ENCODE data around the gene ADGRA3.
"Not testable (repeated sequence)": the region's sequence is repeated elsewhere in the genome, so short reads cannot be mapped to it uniquely, and the experiment has no call there.

DNA sequence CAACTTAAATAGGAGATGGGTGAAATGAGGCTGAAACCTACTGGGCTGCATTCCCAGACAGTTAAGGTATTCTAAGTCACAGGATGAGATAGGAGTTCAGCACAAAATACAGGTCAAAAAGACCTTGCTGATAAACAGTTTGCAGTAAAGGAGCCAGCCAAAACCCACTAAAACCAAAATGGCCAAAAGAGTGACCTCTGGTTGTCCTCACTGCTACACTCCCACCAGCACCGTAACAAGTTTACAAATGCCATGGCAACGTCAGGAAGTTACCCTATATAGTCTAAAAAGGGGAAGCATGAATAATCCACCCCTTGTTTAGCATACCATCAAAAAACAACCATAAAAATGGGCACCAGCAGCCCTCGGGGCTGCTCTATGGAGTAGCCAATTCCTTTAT lies 133.7 kb downstream of the ADGRA3 start:
- TF ChIP-seq, protein P1, sequence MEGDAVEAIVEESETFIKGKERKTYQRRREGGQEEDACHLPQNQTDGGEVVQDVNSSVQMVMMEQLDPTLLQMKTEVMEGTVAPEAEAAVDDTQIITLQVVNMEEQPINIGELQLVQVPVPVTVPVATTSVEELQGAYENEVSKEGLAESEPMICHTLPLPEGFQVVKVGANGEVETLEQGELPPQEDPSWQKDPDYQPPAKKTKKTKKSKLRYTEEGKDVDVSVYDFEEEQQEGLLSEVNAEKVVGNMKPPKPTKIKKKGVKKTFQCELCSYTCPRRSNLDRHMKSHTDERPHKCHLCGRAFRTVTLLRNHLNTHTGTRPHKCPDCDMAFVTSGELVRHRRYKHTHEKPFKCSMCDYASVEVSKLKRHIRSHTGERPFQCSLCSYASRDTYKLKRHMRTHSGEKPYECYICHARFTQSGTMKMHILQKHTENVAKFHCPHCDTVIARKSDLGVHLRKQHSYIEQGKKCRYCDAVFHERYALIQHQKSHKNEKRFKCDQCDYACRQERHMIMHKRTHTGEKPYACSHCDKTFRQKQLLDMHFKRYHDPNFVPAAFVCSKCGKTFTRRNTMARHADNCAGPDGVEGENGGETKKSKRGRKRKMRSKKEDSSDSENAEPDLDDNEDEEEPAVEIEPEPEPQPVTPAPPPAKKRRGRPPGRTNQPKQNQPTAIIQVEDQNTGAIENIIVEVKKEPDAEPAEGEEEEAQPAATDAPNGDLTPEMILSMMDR (IDR thresholded peaks at IDR 0.05) = not testable (repeated sequence)
- not testable (repeated sequence) for TF ChIP-seq POLR2A, EP300 (IDR thresholded peaks at IDR 0.05)

All from tibial nerve (tissue), 4 donors.